GM18508 (cell line): ENCODE results near the gene ZSCAN30.

Experiments used
- ATAC-seq: cut with Tn5 transposase; IDR thresholded peaks from one replicate; pipeline ENCODE4 v1.9.1; 2021; ENCODE audit warnings: moderate number of reproducible peaks; ENCODE audit not compliant: insufficient read depth, unreplicated experiment

Gene ZSCAN30

GRCh38 chr18:35283923-35284794 is 5.9 kb downstream of the ZSCAN30 start:
- ATAC-seq = no peak

GRCh38 chr18:35282353-35282752 is 7.7 kb downstream of the ZSCAN30 start:
- no peak for ATAC-seq

GRCh38 chr18:35278969-35279368 is 11.1 kb downstream of the ZSCAN30 start:
- ATAC-seq = no peak

GRCh38 chr18:35278085-35278484 is 11.9 kb downstream of the ZSCAN30 start:
- no peak for ATAC-seq

- ATAC-seq = no peak
Observed at GRCh38 chr18:35277633-35278032, 12.4 kb downstream of the ZSCAN30 start.

GRCh38 chr18:35276267-35276666 is 13.8 kb downstream of the ZSCAN30 start:
- no peak for ATAC-seq

GRCh38 chr18:35271656-35272055 is 18.4 kb downstream of the ZSCAN30 start:
- ATAC-seq = no peak

- ATAC-seq = no peak
Observed at GRCh38 chr18:35268821-35269220, 21.2 kb downstream of the ZSCAN30 start.

GRCh38 chr18:35267809-35268208 is 22.2 kb downstream of the ZSCAN30 start:
- no peak for ATAC-seq

GRCh38 chr18:35267161-35267651 is 22.8 kb downstream of the ZSCAN30 start:
- peak; percentile 72 for ATAC-seq

GRCh38 chr18:35264409-35264808 is 25.6 kb downstream of the ZSCAN30 start:
- no peak for ATAC-seq

GRCh38 chr18:35256947-35257346 is 33.1 kb downstream of the ZSCAN30 start:
- ATAC-seq = no peak

- ATAC-seq = no peak
Observed at GRCh38 chr18:35253655-35254287, 36.3 kb downstream of the ZSCAN30 start.

GRCh38 chr18:35252466-35252865 is 37.6 kb downstream of the ZSCAN30 start:
- ATAC-seq = no peak

- no peak for ATAC-seq
Observed at GRCh38 chr18:35248429-35248828, 41.6 kb downstream of the ZSCAN30 start.

- ATAC-seq = no peak
Observed at GRCh38 chr18:35247412-35248249, 42.4 kb downstream of the ZSCAN30 start.

- ATAC-seq = no peak
Observed at GRCh38 chr18:35246831-35247230, 43.2 kb downstream of the ZSCAN30 start.

- no peak for ATAC-seq
Observed at GRCh38 chr18:35245719-35246317, 44.2 kb downstream of the ZSCAN30 start.

- no peak for ATAC-seq
Observed at GRCh38 chr18:35244671-35245070, 45.4 kb downstream of the ZSCAN30 start.

- ATAC-seq = no peak
Observed at GRCh38 chr18:35242426-35242825, 47.6 kb downstream of the ZSCAN30 start.
